HG03520 (cell line): ENCODE data around the gene RALGAPB.
"Not testable (repeated sequence)": the region's sequence is repeated elsewhere in the genome, so short reads cannot be mapped to it uniquely, and the experiment has no call there.

Experiments
- ATAC-seq: cut with Tn5 transposase; IDR thresholded peaks from one replicate; pipeline ENCODE4 v1.9.1; 2021; ENCODE audit warnings: mild to moderate bottlenecking, moderate library complexity; ENCODE audit not compliant: unreplicated experiment

The RALGAPB gene

GRCh38 chr20:38581013-38581412, 108.4 kb downstream of the RALGAPB start, which contains the start of gene ADIG:
ADIG (plus strand) TSS chr20:38581197; CDS start chr20:38581251, 54 bp downstream.
- no peak for ATAC-seq

- ATAC-seq = no peak
Observed at GRCh38 chr20:38581830-38582358, 109.3 kb downstream of the RALGAPB start.

- no peak for ATAC-seq
Observed at GRCh38 chr20:38583306-38583705, 110.7 kb downstream of the RALGAPB start.

GRCh38 chr20:38584099-38584763, 111.6 kb downstream of the RALGAPB start:
- no peak for ATAC-seq

- ATAC-seq = no peak
Observed at GRCh38 chr20:38585404-38586180, 112.9 kb downstream of the RALGAPB start.

GRCh38 chr20:38586181-38586525, 113.5 kb downstream of the RALGAPB start:
- ATAC-seq = no peak

GRCh38 chr20:38588303-38588702, 115.7 kb downstream of the RALGAPB start:
- no peak for ATAC-seq

GRCh38 chr20:38589351-38589750, 116.7 kb downstream of the RALGAPB start:
- no peak for ATAC-seq

GRCh38 chr20:38589967-38590675, 117.5 kb downstream of the RALGAPB start:
- no peak for ATAC-seq

- no peak for ATAC-seq
Observed at GRCh38 chr20:38590676-38591473, 118.2 kb downstream of the RALGAPB start.

- no peak for ATAC-seq
Observed at GRCh38 chr20:38591474-38592410, 119.1 kb downstream of the RALGAPB start.

GRCh38 chr20:38592411-38592790, 119.8 kb downstream of the RALGAPB start:
- not testable (repeated sequence) for ATAC-seq

GRCh38 chr20:38594281-38594680, 121.6 kb downstream of the RALGAPB start:
- not testable (repeated sequence) for ATAC-seq

GRCh38 chr20:38595886-38596285, 123.2 kb downstream of the RALGAPB start:
- not testable (repeated sequence) for ATAC-seq

- no peak for ATAC-seq
Observed at GRCh38 chr20:38599410-38599882, 126.8 kb downstream of the RALGAPB start.

- ATAC-seq = no peak
Observed at GRCh38 chr20:38600057-38600456, 127.4 kb downstream of the RALGAPB start.

- ATAC-seq = no peak
Observed at GRCh38 chr20:38601216-38602184, 128.9 kb downstream of the RALGAPB start, which contains the start of gene ARHGAP40. ARHGAP40 (plus strand) TSS chr20:38601809.

- no peak for ATAC-seq
Observed at GRCh38 chr20:38602185-38602581, 129.5 kb downstream of the RALGAPB start.
